HepG2 (cell line): Measurements from ENCODE around the gene ACTR3. TPM values are rescaled to one million over a fixed set of nuclear protein-coding genes. Genes with fewer than 3 reads are reported as not detected.
A peak's percentile ranks its signal among the peaks of the same experiment; 100 is the strongest.

Experiments used
- ATAC-seq: fragments of 200-7000 bp; cut with Tn5 transposase; 3 replicates; pipeline ENCODE4 v1.9.1; 2020; ENCODE audit warnings: mild to moderate bottlenecking, moderate library complexity
- BruUV-seq: library from RNA; stranded (reverse); fragments of 400-500 nt; replicated peaks from 2 replicates; lab custom pipeline; 2021; lab: Mats Ljungman, UMichigan
- CTCF ChIA-PET: fragments of 300-600 bp; formaldehyde crosslinking; extraction: SDS; loops from one replicate; lab custom pipeline; 2021; ENCODE audit warnings: low total read pairs, inconsistent platforms, low intra/inter-chr PET ratio; lab: Yijun Ruan, JAX
- POLR2A ChIA-PET: fragments of 350-600 bp; sonication (Branson Sonifier 250); formaldehyde crosslinking; loops from one replicate; lab custom pipeline; 2020; ENCODE audit warnings: antibody characterized with exemption, inconsistent platforms; lab: Yijun Ruan, JAX
- DNase-seq: peaks from one replicate; pipeline ENCODE4 v3.0.0-alpha.2; 2015; ENCODE audit warnings: low spot score
- FAIRE-seq: peaks from 3 replicates; lab custom pipeline; 2011; peaks lifted over from hg19 to GRCh38; lab: Jason Lieb, UNC
- H2AFZ ChIP-seq: one replicate; pipeline ENCODE4 v1.6.1; 2011; ENCODE audit warnings: low read length, inconsistent platforms
- H3K27ac ChIP-seq: fragments of 300-600 bp; 3 replicates; pipeline ENCODE4 v1.8.0; 2011; ENCODE audit warnings: mixed run types, mild to moderate bottlenecking, mixed read lengths, low read length, inconsistent platforms; ENCODE audit not compliant: insufficient read depth; ENCODE audit errors: extremely low read length
- H3K27me3 ChIP-seq, 2 experiments: fragments of 200-600 bp in 1 of 2; 2 replicates in 1 of 2; 3 replicates in 1 of 2; pipeline versions ENCODE4 v1.6.0 to v1.8.0; 2011; ENCODE audit warnings: low read length in 2 of 2, mild to moderate bottlenecking in 2 of 2, moderate library complexity in 2 of 2, inconsistent platforms in 1 of 2; ENCODE audit not compliant: insufficient read depth in 2 of 2, control insufficient read depth in 1 of 2
- H3K36me3 ChIP-seq, 2 experiments: fragments of 200-600 bp in 1 of 2; replicated peaks in 1 of 2; 2 replicates in 1 of 2; 3 replicates in 1 of 2; pipeline versions ENCODE4 v1.5.1 to v1.8.0; 2011; ENCODE audit warnings: low read length in 2 of 2, inconsistent platforms in 1 of 2; ENCODE audit not compliant: insufficient read depth in 2 of 2, control insufficient read depth in 1 of 2
- H3K4me1 ChIP-seq: 2 replicates; pipeline ENCODE4 v1.5.1; 2012; ENCODE audit warnings: low read length, inconsistent platforms; ENCODE audit not compliant: insufficient read depth
- H3K4me2 ChIP-seq: 2 replicates; pipeline ENCODE4 v1.6.0; 2011; ENCODE audit warnings: low read depth, low read length, inconsistent platforms
- H3K4me3 ChIP-seq, 3 experiments: fragments of 200-600 bp in 1 of 3; sonication (generic), shearing (Covaris generic) in 1 of 3; replicated peaks in 1 of 3; 2 replicates each; pipeline ENCODE4 v1.5.1; 2011 to 2016; ENCODE audit warnings: low read length in 3 of 3, inconsistent platforms in 2 of 3, low read depth in 2 of 3, mild to moderate bottlenecking in 2 of 3, control low read depth in 1 of 3, mixed read lengths in 1 of 3; ENCODE audit not compliant: insufficient read depth in 1 of 3
- H3K79me2 ChIP-seq: one replicate; pipeline ENCODE4 v1.6.1; 2011; ENCODE audit warnings: low read length, inconsistent platforms; ENCODE audit not compliant: insufficient read depth
- H3K9ac ChIP-seq: 2 replicates; pipeline ENCODE4 v1.6.0; 2011; ENCODE audit warnings: mild to moderate bottlenecking, low read depth, low read length, inconsistent platforms; ENCODE audit not compliant: insufficient read depth
- H3K9me3 ChIP-seq: 2 replicates; pipeline ENCODE4 v1.5.1; 2012; ENCODE audit warnings: mild to moderate bottlenecking, low read length
- H4K20me1 ChIP-seq: 2 replicates; pipeline ENCODE4 v1.6.0; 2011; ENCODE audit warnings: inconsistent platforms, mild to moderate bottlenecking, low read length, moderate library complexity; ENCODE audit not compliant: insufficient read depth
- ARID2 ChIP-seq: sonication (generic); formaldehyde crosslinking; IDR thresholded peaks from 2 replicates; pipeline ENCODE4 v1.8.1; 2022; ENCODE audit warnings: mild to moderate bottlenecking, missing genetic modification reagents, borderline replicate concordance
- BCLAF1 ChIP-seq: fragments of 450-650 bp; IDR thresholded peaks from 2 replicates; pipeline ENCODE4 v1.6.1; 2017; ENCODE audit warnings: mild to moderate bottlenecking
- CBX1 ChIP-seq: IDR thresholded peaks from one replicate; pipeline ENCODE4 v1.6.1; 2016; ENCODE audit warnings: antibody characterized with exemption, low read depth
- CHD2 ChIP-seq: IDR thresholded peaks from 2 replicates; pipeline ENCODE4 v1.6.1; 2011; ENCODE audit warnings: low read depth, low read length, improper control_type of control experiment
- ETV5 ChIP-seq: IDR thresholded peaks from 2 replicates; pipeline ENCODE4 v1.6.1; 2018; ENCODE audit warnings: missing biosample characterization, missing genetic modification reagents, inconsistent platforms, borderline replicate concordance
- HNF4A ChIP-seq: sonication (generic); formaldehyde crosslinking; IDR thresholded peaks from 2 replicates; pipeline ENCODE4 v1.4.0; 2020; ENCODE audit warnings: missing genetic modification reagents
- JARID2 ChIP-seq: sonication (generic); formaldehyde crosslinking; IDR thresholded peaks from 2 replicates; pipeline ENCODE4 v1.8.1; 2023; ENCODE audit warnings: missing genetic modification reagents, inconsistent platforms; ENCODE audit not compliant: insufficient replicate concordance
- TARDBP ChIP-seq: sonication (generic); formaldehyde crosslinking; IDR thresholded peaks from 2 replicates; pipeline ENCODE4 v1.8.0; 2022; ENCODE audit warnings: mild to moderate bottlenecking, missing genetic modification reagents
- TEAD3 ChIP-seq: optimal IDR thresholded peaks from 2 replicates; pipeline ENCODE3; 2016; ENCODE audit warnings: borderline replicate concordance
- ZFY ChIP-seq: sonication (generic); formaldehyde crosslinking; IDR thresholded peaks from 2 replicates; pipeline ENCODE4 v1.4.0; 2020; ENCODE audit warnings: missing genetic modification reagents
- ZNF30 ChIP-seq: sonication (generic); formaldehyde crosslinking; IDR thresholded peaks from 2 replicates; pipeline ENCODE4 v1.5.0; 2020; ENCODE audit warnings: mild to moderate bottlenecking, missing genetic modification reagents
- WGBS: methylation state at CpG from one replicate; pipeline ENCODE4 v1.1.6; 2017; ENCODE audit warnings: low lambda C conversion rate; 5-methylcytosine and 5-hydroxymethylcytosine counted together
- in situ Hi-C: cut with HindIII; loops from 2 replicates; pipeline ENCODE4 v1.10.0; 2017; ENCODE audit warnings: low pct_unique_long_range_greater_than_20kb; ENCODE audit not compliant: extremely low pct_ligation_motif_present
- intact Hi-C: fragments of 100-400 bp; cut with micrococcal nuclease; formaldehyde crosslinking; loops from one replicate; pipeline ENCODE4 v1.10.0; 2022; ENCODE audit not compliant: unreplicated experiment
- polyA plus RNA-seq, 8 experiments: library from polyadenylated mRNA; depleted of rRNA in 3 of 8; stranded (reverse) in 7 of 8; unstranded in 1 of 8; fragments of >200 nt; fragmentation: Illumina TruSeq in 4 of 8; extraction: Trizol in 4 of 8; gene quantifications; 2 replicates each; pipeline versions ENCODE4 v1.2.1 to v1.2.3, GENCODE V29; 2011 to 2016; ENCODE audit warnings: low read depth in 4 of 8, missing spikeins in 1 of 8, mixed read lengths in 1 of 8; ENCODE audit not compliant: insufficient read depth in 1 of 8
- total RNA-seq, 5 experiments: library from RNA; depleted of rRNA; stranded (reverse); fragments of >200 nt; fragmentation: Illumina TruSeq; extraction: Trizol; gene quantifications; 2 replicates each; pipeline ENCODE4 v1.2.3, GENCODE V29; 2016; ENCODE audit warnings: low read depth in 1 of 5
- TF ChIP-seq, protein P1 (sequence below): sonication (generic); formaldehyde crosslinking; IDR thresholded peaks from 2 replicates; pipeline ENCODE4 v1.5.0; 2020; ENCODE audit warnings: missing genetic modification reagents, mild to moderate bottlenecking, borderline replicate concordance
- TF ChIP-seq, protein P2 (sequence below): IDR thresholded peaks from 2 replicates; pipeline ENCODE4 v1.6.1; 2016; ENCODE audit warnings: mild to moderate bottlenecking

ACTR3 gene
- total and polyA plus RNA-seq, 2 of the 13 experiments (the other 11 are each of a cell fraction or from before 2014, with no cell fraction given) = 123 to 225 TPM

- TF ChIP-seq ZNF30 = peak; percentile 90; the same call in 1 of the 2 replicates
- TF ChIP-seq HNF4A (CRISPR knock-in tag) = peak; percentile 41; the same call in 1 of the 2 replicates
- peak; percentile 92 for TF ChIP-seq CBX1
- peak; percentile 51; the same call in 1 of the 2 replicates for TF ChIP-seq CHD2
- peak; percentile 88 for TF ChIP-seq ZFY (CRISPR knock-in tag)
- TF ChIP-seq BCLAF1 = no peak
- TF ChIP-seq ETV5 = peak; percentile 97
- TF ChIP-seq, all 625 proteins: peak for 398
Observed at GRCh38 chr2:113889471-113890252, at the start of gene ACTR3 (continued).

GRCh38 chr2:113840518-113840917 is 49.4 kb upstream of the ACTR3 start:
- TF ChIP-seq ARID2 (CRISPR knock-in tag) (no peak), TEAD3 (CRISPR knock-in tag) (peak; percentile 43), JARID2 (CRISPR knock-in tag) (no peak), TARDBP (CRISPR knock-in tag) (no peak)
- TF ChIP-seq, protein P1, sequence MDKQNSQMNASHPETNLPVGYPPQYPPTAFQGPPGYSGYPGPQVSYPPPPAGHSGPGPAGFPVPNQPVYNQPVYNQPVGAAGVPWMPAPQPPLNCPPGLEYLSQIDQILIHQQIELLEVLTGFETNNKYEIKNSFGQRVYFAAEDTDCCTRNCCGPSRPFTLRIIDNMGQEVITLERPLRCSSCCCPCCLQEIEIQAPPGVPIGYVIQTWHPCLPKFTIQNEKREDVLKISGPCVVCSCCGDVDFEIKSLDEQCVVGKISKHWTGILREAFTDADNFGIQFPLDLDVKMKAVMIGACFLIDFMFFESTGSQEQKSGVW = no peak
- TF ChIP-seq, protein P2, sequence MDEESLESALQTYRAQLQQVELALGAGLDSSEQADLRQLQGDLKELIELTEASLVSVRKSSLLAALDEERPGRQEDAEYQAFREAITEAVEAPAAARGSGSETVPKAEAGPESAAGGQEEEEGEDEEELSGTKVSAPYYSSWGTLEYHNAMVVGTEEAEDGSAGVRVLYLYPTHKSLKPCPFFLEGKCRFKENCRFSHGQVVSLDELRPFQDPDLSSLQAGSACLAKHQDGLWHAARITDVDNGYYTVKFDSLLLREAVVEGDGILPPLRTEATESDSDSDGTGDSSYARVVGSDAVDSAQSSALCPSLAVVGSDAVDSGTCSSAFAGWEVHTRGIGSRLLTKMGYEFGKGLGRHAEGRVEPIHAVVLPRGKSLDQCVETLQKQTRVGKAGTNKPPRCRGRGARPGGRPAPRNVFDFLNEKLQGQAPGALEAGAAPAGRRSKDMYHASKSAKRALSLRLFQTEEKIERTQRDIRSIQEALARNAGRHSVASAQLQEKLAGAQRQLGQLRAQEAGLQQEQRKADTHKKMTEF = no peak
- TF ChIP-seq, all 625 proteins: peak for 1
- no peaks in the 10 kb centered on the region for H3K9me3 ChIP-seq
- H3K4me1 ChIP-seq = peaks cover 32% of the 10 kb centered on the region
- H3K36me3 ChIP-seq = no peaks in the 10 kb centered on the region
- no peak overlapping the region for H3K9ac ChIP-seq
- ChIA-PET POLR2A (interaction anchor here (1.0 kb wide), 1 partner anchor 49 kb away, joined by 4 read pairs; the partner anchor contains the start of gene ACTR3), CTCF (no interaction called here)
- H3K27me3 ChIP-seq = no peaks in the 10 kb centered on the region
- H3K79me2 ChIP-seq = no peaks in the 10 kb centered on the region
- in situ Hi-C loops (no loop called here), intact Hi-C loops (no loop called here)
- no peak for DNase-seq
- no peak for FAIRE-seq
- whole genome bisulfite sequencing = 30% methylated on average over 7 of the region's 7 CpGs
- no peak overlapping the region for H2AFZ ChIP-seq
- H3K4me2 ChIP-seq = no peak overlapping the region
- H3K27ac ChIP-seq = no peak overlapping the region
- no peak for ATAC-seq
- no peaks in the 10 kb centered on the region for H4K20me1 ChIP-seq
- H3K4me3 ChIP-seq = no peak overlapping the region
- no TSS peak for BruUV-seq
